Ishikawa (cell line): ENCODE results near the gene CACNA2D3.

ENCODE experiments used
- CEBPB ChIP-seq: IDR thresholded peaks from 2 replicates; pipeline ENCODE4 v1.6.1; 2012
- CREB1 ChIP-seq: IDR thresholded peaks from 2 replicates; pipeline ENCODE4 v1.6.1; 2012; ENCODE audit warnings: low read depth
- EGR1 ChIP-seq: IDR thresholded peaks from 2 replicates; pipeline ENCODE4 v1.6.1; 2012
- EP300 ChIP-seq: IDR thresholded peaks from 2 replicates; pipeline ENCODE4 v1.6.1; 2012; ENCODE audit warnings: borderline replicate concordance
- FOXM1 ChIP-seq: IDR thresholded peaks from 2 replicates; pipeline ENCODE4 v1.6.1; 2012; ENCODE audit warnings: low read depth, borderline replicate concordance
- NFIC ChIP-seq: IDR thresholded peaks from 2 replicates; pipeline ENCODE4 v1.6.1; 2012
- RAD21 ChIP-seq: IDR thresholded peaks from 2 replicates; pipeline ENCODE4 v1.6.1; 2012; ENCODE audit warnings: low read depth
- TAF1 ChIP-seq: IDR thresholded peaks from 2 replicates; pipeline ENCODE4 v1.6.1; 2012; ENCODE audit warnings: low read depth, mild to moderate bottlenecking
- TCF12 ChIP-seq: IDR thresholded peaks from 2 replicates; pipeline ENCODE4 v1.6.1; 2012; ENCODE audit warnings: low read depth
- TEAD4 ChIP-seq: IDR thresholded peaks from 2 replicates; pipeline ENCODE4 v1.6.1; 2012
- USF1 ChIP-seq: IDR thresholded peaks from 2 replicates; pipeline ENCODE4 v1.6.1; 2012
- YY1 ChIP-seq: IDR thresholded peaks from 2 replicates; pipeline ENCODE4 v1.6.1; 2012; ENCODE audit warnings: low read depth
- ZBTB7A ChIP-seq: IDR thresholded peaks from 2 replicates; pipeline ENCODE4 v1.6.1; 2012; ENCODE audit warnings: low read depth
- TF ChIP-seq, protein P1 (sequence below): IDR thresholded peaks from 2 replicates; pipeline ENCODE4 v1.6.1; 2012
- TF ChIP-seq, protein P2 (sequence below): IDR thresholded peaks from 2 replicates; pipeline ENCODE4 v1.6.1; 2012; ENCODE audit warnings: low read depth, mild to moderate bottlenecking

The CACNA2D3 gene

GRCh38 chr3:54713455-54713854 lies 591.1 kb downstream of the CACNA2D3 start:
- TF ChIP-seq RAD21 (no peak), EGR1 (no peak), CREB1 (no peak), TEAD4 (no peak), EP300 (no peak)

GRCh38 chr3:54714035-54714434 lies 591.7 kb downstream of the CACNA2D3 start:
- TF ChIP-seq CREB1 (no peak), FOXM1 (no peak), ZBTB7A (no peak)
- TF ChIP-seq, protein P1, sequence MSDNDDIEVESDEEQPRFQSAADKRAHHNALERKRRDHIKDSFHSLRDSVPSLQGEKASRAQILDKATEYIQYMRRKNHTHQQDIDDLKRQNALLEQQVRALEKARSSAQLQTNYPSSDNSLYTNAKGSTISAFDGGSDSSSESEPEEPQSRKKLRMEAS = no peak

DNA sequence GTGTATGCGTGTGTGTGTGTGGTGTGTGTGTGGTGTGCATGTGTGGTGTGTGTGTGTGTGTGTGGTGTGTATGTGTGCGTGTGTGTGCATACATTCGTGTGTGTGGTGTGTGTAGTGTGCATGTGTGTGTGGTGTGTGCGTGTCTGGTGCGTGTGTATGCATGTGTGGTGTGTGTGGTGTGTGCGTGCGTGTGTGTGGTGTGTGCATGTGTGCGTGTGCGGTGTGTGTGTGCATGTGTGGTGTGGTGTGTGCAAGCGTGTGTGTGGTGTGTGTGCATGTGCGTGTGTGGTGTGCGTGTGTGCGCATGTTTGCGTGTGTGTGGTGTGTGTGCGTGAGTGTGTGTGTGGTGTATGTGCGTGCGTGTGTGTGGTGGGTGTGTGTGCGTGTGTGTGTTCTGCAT lies 595.2 kb downstream of the CACNA2D3 start:
- TF ChIP-seq YY1 = no peak
- TF ChIP-seq RAD21 = no peak
- TF ChIP-seq ZBTB7A = no peak
- TF ChIP-seq EP300 = no peak
- no peak for TF ChIP-seq TEAD4
- TF ChIP-seq, protein P2, sequence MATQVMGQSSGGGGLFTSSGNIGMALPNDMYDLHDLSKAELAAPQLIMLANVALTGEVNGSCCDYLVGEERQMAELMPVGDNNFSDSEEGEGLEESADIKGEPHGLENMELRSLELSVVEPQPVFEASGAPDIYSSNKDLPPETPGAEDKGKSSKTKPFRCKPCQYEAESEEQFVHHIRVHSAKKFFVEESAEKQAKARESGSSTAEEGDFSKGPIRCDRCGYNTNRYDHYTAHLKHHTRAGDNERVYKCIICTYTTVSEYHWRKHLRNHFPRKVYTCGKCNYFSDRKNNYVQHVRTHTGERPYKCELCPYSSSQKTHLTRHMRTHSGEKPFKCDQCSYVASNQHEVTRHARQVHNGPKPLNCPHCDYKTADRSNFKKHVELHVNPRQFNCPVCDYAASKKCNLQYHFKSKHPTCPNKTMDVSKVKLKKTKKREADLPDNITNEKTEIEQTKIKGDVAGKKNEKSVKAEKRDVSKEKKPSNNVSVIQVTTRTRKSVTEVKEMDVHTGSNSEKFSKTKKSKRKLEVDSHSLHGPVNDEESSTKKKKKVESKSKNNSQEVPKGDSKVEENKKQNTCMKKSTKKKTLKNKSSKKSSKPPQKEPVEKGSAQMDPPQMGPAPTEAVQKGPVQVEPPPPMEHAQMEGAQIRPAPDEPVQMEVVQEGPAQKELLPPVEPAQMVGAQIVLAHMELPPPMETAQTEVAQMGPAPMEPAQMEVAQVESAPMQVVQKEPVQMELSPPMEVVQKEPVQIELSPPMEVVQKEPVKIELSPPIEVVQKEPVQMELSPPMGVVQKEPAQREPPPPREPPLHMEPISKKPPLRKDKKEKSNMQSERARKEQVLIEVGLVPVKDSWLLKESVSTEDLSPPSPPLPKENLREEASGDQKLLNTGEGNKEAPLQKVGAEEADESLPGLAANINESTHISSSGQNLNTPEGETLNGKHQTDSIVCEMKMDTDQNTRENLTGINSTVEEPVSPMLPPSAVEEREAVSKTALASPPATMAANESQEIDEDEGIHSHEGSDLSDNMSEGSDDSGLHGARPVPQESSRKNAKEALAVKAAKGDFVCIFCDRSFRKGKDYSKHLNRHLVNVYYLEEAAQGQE = no peak
- no peak for TF ChIP-seq USF1
- no peak for TF ChIP-seq TAF1
- no peak for TF ChIP-seq CEBPB

GRCh38 chr3:54719914-54720313 lies 597.6 kb downstream of the CACNA2D3 start:
- TF ChIP-seq TAF1 (no peak), FOXM1 (no peak), USF1 (no peak), CREB1 (no peak), EP300 (no peak), NFIC (no peak)

DNA sequence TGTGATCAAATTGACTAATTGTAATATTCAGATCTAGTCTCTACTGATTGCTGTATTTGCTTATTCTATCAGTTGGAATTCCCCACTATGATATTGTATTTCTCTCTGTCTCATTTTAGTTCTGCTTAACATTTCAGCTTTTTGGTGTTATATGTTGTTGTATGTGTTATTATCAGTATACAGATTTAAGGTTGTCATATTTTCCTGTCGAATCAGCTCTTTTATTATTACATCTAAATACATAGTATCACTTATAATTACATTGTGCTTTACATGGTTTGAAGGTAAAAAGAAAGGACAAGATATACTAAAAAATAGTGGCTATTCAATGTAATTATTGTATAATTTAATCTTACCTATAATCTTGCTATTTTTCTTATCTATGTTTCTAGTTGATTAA lies 598.3 kb downstream of the CACNA2D3 start:
- no peak for TF ChIP-seq TCF12
- no peak for TF ChIP-seq NFIC
- TF ChIP-seq, protein P2 = no peak
- TF ChIP-seq, protein P1 = no peak
- no peak for TF ChIP-seq FOXM1
- TF ChIP-seq EP300 = no peak
- no peak for TF ChIP-seq EGR1
- TF ChIP-seq ZBTB7A = no peak
- TF ChIP-seq USF1 = no peak
- TF ChIP-seq TAF1 = no peak
- no peak for TF ChIP-seq YY1
- no peak for TF ChIP-seq CEBPB
- TF ChIP-seq TEAD4 = no peak

GRCh38 chr3:54731732-54732445 lies 609.5 kb downstream of the CACNA2D3 start:
- TF ChIP-seq, protein P2 = no peak
- no peak for TF ChIP-seq FOXM1
- no peak for TF ChIP-seq NFIC
- TF ChIP-seq TAF1 = no peak
- no peak for TF ChIP-seq EP300
- TF ChIP-seq YY1 = no peak
- no peak for TF ChIP-seq EGR1
- no peak for TF ChIP-seq CREB1
- no peak for TF ChIP-seq USF1
- TF ChIP-seq CEBPB = no peak
- TF ChIP-seq ZBTB7A = no peak
- TF ChIP-seq TEAD4 = no peak
- TF ChIP-seq, protein P1 = no peak
- TF ChIP-seq RAD21 = no peak
